Measurements from ENCODE around the gene TYRO3.

Gene TYRO3

GRCh38 chr15:41550066-41550775 lies 8.8 kb upstream of the TYRO3 start:
- TF ChIP-seq, protein P1, sequence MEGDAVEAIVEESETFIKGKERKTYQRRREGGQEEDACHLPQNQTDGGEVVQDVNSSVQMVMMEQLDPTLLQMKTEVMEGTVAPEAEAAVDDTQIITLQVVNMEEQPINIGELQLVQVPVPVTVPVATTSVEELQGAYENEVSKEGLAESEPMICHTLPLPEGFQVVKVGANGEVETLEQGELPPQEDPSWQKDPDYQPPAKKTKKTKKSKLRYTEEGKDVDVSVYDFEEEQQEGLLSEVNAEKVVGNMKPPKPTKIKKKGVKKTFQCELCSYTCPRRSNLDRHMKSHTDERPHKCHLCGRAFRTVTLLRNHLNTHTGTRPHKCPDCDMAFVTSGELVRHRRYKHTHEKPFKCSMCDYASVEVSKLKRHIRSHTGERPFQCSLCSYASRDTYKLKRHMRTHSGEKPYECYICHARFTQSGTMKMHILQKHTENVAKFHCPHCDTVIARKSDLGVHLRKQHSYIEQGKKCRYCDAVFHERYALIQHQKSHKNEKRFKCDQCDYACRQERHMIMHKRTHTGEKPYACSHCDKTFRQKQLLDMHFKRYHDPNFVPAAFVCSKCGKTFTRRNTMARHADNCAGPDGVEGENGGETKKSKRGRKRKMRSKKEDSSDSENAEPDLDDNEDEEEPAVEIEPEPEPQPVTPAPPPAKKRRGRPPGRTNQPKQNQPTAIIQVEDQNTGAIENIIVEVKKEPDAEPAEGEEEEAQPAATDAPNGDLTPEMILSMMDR (IDR thresholded peaks at IDR 0.05; ENCODE audit: insufficient read depth, low read depth, low read length, missing control alignments) = no peak
- no peak for DNase-seq (ENCODE audit: low read depth)
- no peak overlapping the region for H3K4me3 ChIP-seq (ENCODE audit: low read depth, low read length)

- DNase-seq (ENCODE audit: low read depth) = no peak
- no peak overlapping the region for H3K4me3 ChIP-seq (ENCODE audit: low read depth, low read length)
- TF ChIP-seq, protein P1 (IDR thresholded peaks at IDR 0.05; ENCODE audit: insufficient read depth, low read depth, low read length, missing control alignments) = no peak
These were observed 5.3 kb upstream of the TYRO3 start for GRCh38 chr15:41553731-41554130.

DNA sequence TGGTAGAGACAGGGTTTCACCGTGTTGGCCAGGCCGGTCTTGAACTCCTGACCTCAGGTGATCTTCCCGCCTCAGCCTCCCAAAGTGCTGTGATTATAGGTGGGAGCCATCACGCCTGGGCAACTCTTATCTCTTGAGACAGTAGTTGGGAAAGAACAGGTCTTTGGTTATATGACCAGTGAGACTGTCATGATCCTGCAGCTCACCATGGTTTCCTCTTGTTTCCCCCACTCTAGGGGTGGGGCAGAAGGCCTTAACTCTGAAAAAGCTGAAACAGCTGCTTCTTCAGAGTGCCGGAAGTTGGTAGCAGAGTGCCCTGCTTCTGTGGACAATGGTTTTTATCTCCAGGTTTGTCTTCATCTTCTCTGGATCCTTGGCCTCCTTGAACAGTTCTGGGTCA lies 4.7 kb upstream of the TYRO3 start:
- TF ChIP-seq, protein P1 (IDR thresholded peaks at IDR 0.05; ENCODE audit: insufficient read depth, low read depth, low read length, missing control alignments) = no peak
- no peak overlapping the region for H3K4me3 ChIP-seq (ENCODE audit: low read depth, low read length)
- DNase-seq (ENCODE audit: low read depth) = no peak

GRCh38 chr15:41554915-41555314 lies 4.1 kb upstream of the TYRO3 start:
- TF ChIP-seq, protein P1 (IDR thresholded peaks at IDR 0.05; ENCODE audit: insufficient read depth, low read depth, low read length, missing control alignments) = no peak
- no peak for DNase-seq (ENCODE audit: low read depth)
- no peak overlapping the region for H3K4me3 ChIP-seq (ENCODE audit: low read depth, low read length)

GRCh38 chr15:41556677-41557076 lies 2.3 kb upstream of the TYRO3 start:
- DNase-seq (ENCODE audit: low read depth) = no peak
- no peak overlapping the region for H3K4me3 ChIP-seq (ENCODE audit: low read depth, low read length)
- TF ChIP-seq, protein P1 (IDR thresholded peaks at IDR 0.05; ENCODE audit: insufficient read depth, low read depth, low read length, missing control alignments) = no peak

- DNase-seq (ENCODE audit: low read depth) = peak; percentile 72
- TF ChIP-seq, protein P1 (IDR thresholded peaks at IDR 0.05; ENCODE audit: insufficient read depth, low read depth, low read length, missing control alignments) = peak; percentile 81
- peak overlapping the region; percentile 44; the same call in 1 of the 2 replicates for H3K4me3 ChIP-seq (ENCODE audit: low read depth, low read length)
These were observed 1.2 kb upstream of the TYRO3 start for GRCh38 chr15:41557673-41558399.

Measured in GM12865 (cell line).